ENCODE data around the gene FGD6.

- TF ChIP-seq CTCF (IDR thresholded peaks at IDR 0.05; ENCODE audit: insufficient read depth, low read length, poor library complexity, severe bottlenecking) (no peak), EZH2phosphoT487 (conservative IDR thresholded peaks at IDR 0.05; ENCODE audit: low read length) (no peak)
Observed at GRCh38 chr12:95202691-95203486, 14.4 kb downstream of the FGD6 start.

All from SU-DHL-6 (cell line).